Immature natural killer cell (primary cell): Measurements from ENCODE around the gene CETP. TPM values are rescaled to one million over a fixed set of nuclear protein-coding genes. Genes with fewer than 3 reads are reported as not detected.

Experiments
- DNase-seq, 3 donors: peaks; one replicate each; pipeline ENCODE4 v3.0.0; 2022; ENCODE audit warnings: mixed read lengths in 1 of 3
- H3K27ac Mint-ChIP-seq, 6 donors: one replicate each; pipeline ENCODE4 v1.8.0; 2020; ENCODE audit warnings: mixed read lengths in 6 of 6, mild to moderate bottlenecking in 5 of 6, inconsistent platforms in 4 of 6, moderate library complexity in 3 of 6
- H3K27me3 Mint-ChIP-seq, 3 donors: one replicate each; pipeline ENCODE4 v1.8.0; 2020 to 2021; ENCODE audit warnings: low read depth in 3 of 3, mild to moderate bottlenecking in 3 of 3, mixed read lengths in 3 of 3, moderate library complexity in 3 of 3, inconsistent platforms in 1 of 3
- H3K36me3 Mint-ChIP-seq, 3 donors: one replicate each; pipeline ENCODE4 v1.8.0; 2020; ENCODE audit warnings: mixed read lengths in 3 of 3, inconsistent platforms in 2 of 3, mild to moderate bottlenecking in 2 of 3
- H3K4me1 Mint-ChIP-seq, 2 donors: one replicate each; pipeline ENCODE4 v1.8.0; 2020; ENCODE audit warnings: inconsistent platforms in 2 of 2, mild to moderate bottlenecking in 2 of 2, mixed read lengths in 2 of 2, moderate library complexity in 1 of 2
- H3K4me3 Mint-ChIP-seq, 5 donors: one replicate each; pipeline ENCODE4 v1.8.0; 2020; ENCODE audit warnings: mild to moderate bottlenecking in 5 of 5, mixed read lengths in 5 of 5, inconsistent platforms in 3 of 5, moderate library complexity in 3 of 5
- H3K9me3 Mint-ChIP-seq, 6 donors: one replicate each; pipeline ENCODE4 v1.8.0; 2020; ENCODE audit warnings: mild to moderate bottlenecking in 6 of 6, mixed read lengths in 6 of 6, inconsistent platforms in 4 of 6, moderate library complexity in 3 of 6
- polyA plus RNA-seq, 3 donors: library from polyadenylated mRNA; unstranded; fragments of 300-500 nt; fragmentation: Illumina TruSeq; gene quantifications; one replicate each; pipeline ENCODE4 v1.2.3, GENCODE V29; 2021

The CETP gene
- polyA plus RNA-seq, 3 donors from 2014 or later = 0.22 TPM; not detected in 2

- Mint-ChIP-seq H3K9me3 (no peaks in the 10 kb centered on the region), H3K4me1 (peaks cover 26 to 35% of the 10 kb centered on the region in 2 donors), H3K36me3 (peaks cover 4 to 75% (median 43%) of the 10 kb centered on the region in 3 donors), H3K27ac (no peak overlapping the region), H3K27me3 (peaks cover 0 to 5% (median 4%) of the 10 kb centered on the region in 3 donors), H3K4me3 (no peak overlapping the region)
- DNase-seq = no peak
Observed at GRCh38 chr16:56941092-56941491, 20.7 kb upstream of the CETP start.

GRCh38 chr16:56941856-56942331, 19.9 kb upstream of the CETP start:
- Mint-ChIP-seq H3K4me3 (no peak overlapping the region), H3K27me3 (peaks cover 0 to 5% (median 4%) of the 10 kb centered on the region in 3 donors), H3K27ac (peak overlapping the region in 1 of 6 donors; percentile 34), H3K9me3 (no peaks in the 10 kb centered on the region), H3K4me1 (peaks cover 22 to 27% of the 10 kb centered on the region in 2 donors), H3K36me3 (peaks cover 4 to 67% (median 39%) of the 10 kb centered on the region in 3 donors)
- no peak for DNase-seq

GRCh38 chr16:56943761-56944375, 17.9 kb upstream of the CETP start:
- H3K4me3 Mint-ChIP-seq = no peak overlapping the region
- peaks cover 0 to 5% (median 4%) of the 10 kb centered on the region in 3 donors for H3K27me3 Mint-ChIP-seq
- H3K27ac Mint-ChIP-seq = peak overlapping the region in 1 of 6 donors; percentile 13
- peaks cover 4 to 53% (median 25%) of the 10 kb centered on the region in 3 donors for H3K36me3 Mint-ChIP-seq
- peaks cover 8 to 11% of the 10 kb centered on the region in 2 donors for H3K4me1 Mint-ChIP-seq
- H3K9me3 Mint-ChIP-seq = no peaks in the 10 kb centered on the region
- no peak for DNase-seq

- DNase-seq = no peak
- no peak overlapping the region for H3K4me3 Mint-ChIP-seq
- H3K27ac Mint-ChIP-seq = peak overlapping the region in 3 of 6 donors; percentile 21 to 77 (median 60)
- peaks cover 0 to 3% (median 2%) of the 10 kb centered on the region in 3 donors for H3K27me3 Mint-ChIP-seq
- H3K9me3 Mint-ChIP-seq = no peaks in the 10 kb centered on the region
- peaks cover 3 to 39% (median 12%) of the 10 kb centered on the region in 3 donors for H3K36me3 Mint-ChIP-seq
- peaks cover 0 to 2% of the 10 kb centered on the region in 2 donors for H3K4me1 Mint-ChIP-seq
Observed at GRCh38 chr16:56944954-56945839, 16.6 kb upstream of the CETP start.

- Mint-ChIP-seq H3K36me3 (peaks cover 3 to 33% (median 10%) of the 10 kb centered on the region in 3 donors), H3K9me3 (no peaks in the 10 kb centered on the region), H3K4me1 (peaks cover 7 to 9% of the 10 kb centered on the region in 2 donors), H3K27me3 (peaks cover 0 to 2% (median 0%) of the 10 kb centered on the region in 3 donors), H3K4me3 (no peak overlapping the region), H3K27ac (no peak overlapping the region)
- DNase-seq = no peak
Observed at GRCh38 chr16:56945847-56946527, 15.8 kb upstream of the CETP start.

- Mint-ChIP-seq H3K27ac (peak overlapping the region in 4 of 6 donors; percentile 5 to 83 (median 48)), H3K27me3 (peaks cover 0 to 2% (median 0%) of the 10 kb centered on the region in 3 donors), H3K36me3 (peaks cover 3 to 27% (median 6%) of the 10 kb centered on the region in 3 donors), H3K9me3 (no peaks in the 10 kb centered on the region), H3K4me3 (no peak overlapping the region), H3K4me1 (peaks cover 13 to 15% of the 10 kb centered on the region in 2 donors)
- DNase-seq = no peak
Observed at GRCh38 chr16:56946767-56947603, 14.8 kb upstream of the CETP start.

- no peak for DNase-seq
- H3K27me3 Mint-ChIP-seq = peaks cover 0 to 2% (median 0%) of the 10 kb centered on the region in 3 donors
- peak overlapping the region in 1 of 6 donors; percentile 28 for H3K27ac Mint-ChIP-seq
Observed at GRCh38 chr16:56947604-56947995, 14.2 kb upstream of the CETP start.

GRCh38 chr16:56948234-56948633, 13.5 kb upstream of the CETP start:
- H3K4me1 Mint-ChIP-seq = peaks cover 13 to 15% of the 10 kb centered on the region in 2 donors
- H3K27ac Mint-ChIP-seq = no peak overlapping the region
- H3K36me3 Mint-ChIP-seq = peaks cover 3 to 20% (median 6%) of the 10 kb centered on the region in 3 donors
- no peak overlapping the region for H3K4me3 Mint-ChIP-seq
- H3K27me3 Mint-ChIP-seq = peaks cover 0 to 2% (median 0%) of the 10 kb centered on the region in 3 donors
- no peak for DNase-seq
- no peaks in the 10 kb centered on the region for H3K9me3 Mint-ChIP-seq

More at GRCh38 chr16:56947604-56947995, 14.2 kb upstream of the CETP start:
- H3K4me3 Mint-ChIP-seq = no peak overlapping the region
- no peaks in the 10 kb centered on the region for H3K9me3 Mint-ChIP-seq
- peaks cover 13 to 15% of the 10 kb centered on the region in 2 donors for H3K4me1 Mint-ChIP-seq
- peaks cover 3 to 25% (median 6%) of the 10 kb centered on the region in 3 donors for H3K36me3 Mint-ChIP-seq

GRCh38 chr16:56950051-56950450, 11.7 kb upstream of the CETP start:
- Mint-ChIP-seq H3K27me3 (no peaks in the 10 kb centered on the region), H3K36me3 (peaks cover 0 to 4% (median 3%) of the 10 kb centered on the region in 3 donors), H3K27ac (no peak overlapping the region), H3K4me3 (no peak overlapping the region), H3K4me1 (peaks cover 13 to 15% of the 10 kb centered on the region in 2 donors), H3K9me3 (no peaks in the 10 kb centered on the region)
- no peak for DNase-seq

GRCh38 chr16:56950455-56950854, 11.3 kb upstream of the CETP start:
- Mint-ChIP-seq H3K4me3 (no peak overlapping the region), H3K27me3 (no peaks in the 10 kb centered on the region), H3K9me3 (no peaks in the 10 kb centered on the region), H3K36me3 (peaks cover 0 to 3% (median 3%) of the 10 kb centered on the region in 3 donors), H3K4me1 (peaks cover 13 to 15% of the 10 kb centered on the region in 2 donors), H3K27ac (peak overlapping the region in 2 of 6 donors; percentile 6 to 11)
- DNase-seq = no peak

GRCh38 chr16:56950881-56951771, 10.6 kb upstream of the CETP start:
- Mint-ChIP-seq H3K27me3 (no peaks in the 10 kb centered on the region), H3K4me3 (no peak overlapping the region), H3K4me1 (peaks cover 13 to 15% of the 10 kb centered on the region in 2 donors), H3K27ac (peak overlapping the region in 2 of 6 donors; percentile 6 to 53), H3K36me3 (peaks cover 0 to 3% (median 3%) of the 10 kb centered on the region in 3 donors), H3K9me3 (no peaks in the 10 kb centered on the region)
- DNase-seq = peak in 2 of 3 donors; percentile 21 to 31

GRCh38 chr16:56953006-56953405, 8.7 kb upstream of the CETP start:
- peaks cover 12 to 13% of the 10 kb centered on the region in 2 donors for H3K4me1 Mint-ChIP-seq
- no peak overlapping the region for H3K27ac Mint-ChIP-seq
- no peak for DNase-seq
- H3K36me3 Mint-ChIP-seq = peaks cover 0 to 3% (median 3%) of the 10 kb centered on the region in 3 donors
- H3K27me3 Mint-ChIP-seq = no peaks in the 10 kb centered on the region
- H3K4me3 Mint-ChIP-seq = no peak overlapping the region
- H3K9me3 Mint-ChIP-seq = no peaks in the 10 kb centered on the region
